AG04450 (cell line): ENCODE results near the gene IL1B. TPM values are rescaled to one million over a fixed set of nuclear protein-coding genes. Genes with fewer than 3 reads are reported as not detected.

ENCODE experiments used
- CTCF ChIA-PET: fragments of 300-600, 350-600 bp; formaldehyde crosslinking; extraction: SDS; loops from one replicate; lab custom pipeline; 2022; ENCODE audit warnings: antibody characterized with exemption, inconsistent platforms; lab: Charles Lee
- POLR2A ChIA-PET: fragments of 350-600 bp; formaldehyde crosslinking; extraction: SDS; loops from one replicate; lab custom pipeline; 2021; ENCODE audit warnings: antibody characterized with exemption, inconsistent platforms; lab: Yijun Ruan, JAX
- DNase-seq: peaks from one replicate; pipeline ENCODE4 v3.0.0-alpha.2; 2011; ENCODE audit warnings: low read depth, low spot score
- H3K27ac ChIP-seq: one replicate; pipeline ENCODE4 v1.5.1; 2012; ENCODE audit warnings: low read depth, low read length, control low read depth
- H3K27me3 ChIP-seq: one replicate; pipeline ENCODE4 v1.6.0; 2012; ENCODE audit warnings: low read length; ENCODE audit not compliant: control insufficient read depth, insufficient read depth
- H3K4me3 ChIP-seq: 2 replicates; pipeline ENCODE4 v1.5.1; 2011; ENCODE audit warnings: mild to moderate bottlenecking, low read depth, low read length, control low read depth
- H3K9me3 ChIP-seq: 2 replicates; pipeline ENCODE4 v1.5.1; 2012; ENCODE audit warnings: low read length; ENCODE audit not compliant: control insufficient read depth, insufficient read depth
- polyA plus RNA-seq: library from polyadenylated mRNA; depleted of rRNA; stranded (reverse); fragments of >200 nt; gene quantifications from 2 replicates; pipeline ENCODE4 v1.2.3, GENCODE V29; 2011
- TF ChIP-seq, protein P1 (sequence below): IDR thresholded peaks from 2 replicates; pipeline ENCODE4 v1.5.1; 2011; ENCODE audit warnings: low read depth, low read length, control low read depth, inconsistent platforms

IL1B gene
- polyA plus RNA-seq, 1 experiment = 2.3 TPM

DNA sequence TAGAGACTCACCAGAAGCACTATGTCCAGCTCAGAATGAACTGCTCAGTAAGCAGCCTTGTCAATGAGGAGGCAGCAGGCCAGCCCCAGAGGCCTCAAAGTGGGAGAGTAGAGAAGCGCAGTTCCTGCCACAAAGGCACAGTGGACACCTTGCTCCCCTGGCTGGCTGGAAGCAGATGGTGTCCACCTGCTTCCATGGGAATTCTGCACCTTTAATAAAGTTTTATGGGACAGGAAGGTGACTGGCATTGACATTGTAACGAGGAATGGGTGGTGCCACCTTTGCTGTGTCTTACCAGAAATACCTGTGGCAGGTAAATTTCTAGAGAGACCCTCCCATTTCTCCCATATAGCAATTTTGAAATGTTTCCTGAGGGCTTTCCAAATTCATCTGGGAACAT, 6.7 kb upstream of the IL1B start:
- ChIA-PET POLR2A (interaction anchor here (0.6 kb wide), 1 partner anchor 98 kb away, joined by 5 read pairs; no protein-coding TSS in a partner anchor), CTCF (no interaction called here)
- Histone ChIP-seq H3K9me3 (no peaks in the 10 kb centered on the region), H3K27me3 (no peaks in the 10 kb centered on the region), H3K27ac (no peak overlapping the region), H3K4me3 (no peak overlapping the region)
- TF ChIP-seq, protein P1, sequence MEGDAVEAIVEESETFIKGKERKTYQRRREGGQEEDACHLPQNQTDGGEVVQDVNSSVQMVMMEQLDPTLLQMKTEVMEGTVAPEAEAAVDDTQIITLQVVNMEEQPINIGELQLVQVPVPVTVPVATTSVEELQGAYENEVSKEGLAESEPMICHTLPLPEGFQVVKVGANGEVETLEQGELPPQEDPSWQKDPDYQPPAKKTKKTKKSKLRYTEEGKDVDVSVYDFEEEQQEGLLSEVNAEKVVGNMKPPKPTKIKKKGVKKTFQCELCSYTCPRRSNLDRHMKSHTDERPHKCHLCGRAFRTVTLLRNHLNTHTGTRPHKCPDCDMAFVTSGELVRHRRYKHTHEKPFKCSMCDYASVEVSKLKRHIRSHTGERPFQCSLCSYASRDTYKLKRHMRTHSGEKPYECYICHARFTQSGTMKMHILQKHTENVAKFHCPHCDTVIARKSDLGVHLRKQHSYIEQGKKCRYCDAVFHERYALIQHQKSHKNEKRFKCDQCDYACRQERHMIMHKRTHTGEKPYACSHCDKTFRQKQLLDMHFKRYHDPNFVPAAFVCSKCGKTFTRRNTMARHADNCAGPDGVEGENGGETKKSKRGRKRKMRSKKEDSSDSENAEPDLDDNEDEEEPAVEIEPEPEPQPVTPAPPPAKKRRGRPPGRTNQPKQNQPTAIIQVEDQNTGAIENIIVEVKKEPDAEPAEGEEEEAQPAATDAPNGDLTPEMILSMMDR = no peak
- no peak for DNase-seq

GRCh38 chr2:112841295-112842044, 4.9 kb upstream of the IL1B start:
- Histone ChIP-seq H3K27ac (no peak overlapping the region), H3K4me3 (no peak overlapping the region), H3K27me3 (no peaks in the 10 kb centered on the region), H3K9me3 (no peaks in the 10 kb centered on the region)
- TF ChIP-seq, protein P1 = no peak
- ChIA-PET POLR2A (no interaction called here), CTCF (interaction anchor here (0.6 to 1.2 kb wide), 2 partner anchors 28 to 93 kb away, joined by 3 to 4 read pairs; no protein-coding TSS in a partner anchor)
- DNase-seq = no peak

DNA sequence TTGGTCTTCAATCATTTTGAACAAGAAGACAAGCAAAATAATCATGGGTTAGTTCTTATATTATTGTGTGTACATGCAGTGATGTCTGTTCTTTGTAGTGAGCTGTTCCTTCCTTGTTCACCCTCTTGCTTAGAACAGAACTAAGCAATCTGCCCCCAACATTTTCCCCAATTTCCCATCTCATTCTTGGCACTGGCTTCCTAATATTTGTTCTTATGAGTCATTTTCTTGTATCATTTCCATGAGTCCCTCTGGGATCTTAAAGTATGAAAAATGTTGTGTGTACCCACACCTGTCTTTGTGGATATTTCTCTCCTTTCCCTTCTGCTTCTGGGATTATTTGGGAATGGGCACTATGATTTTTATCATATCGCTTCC, 3.5 kb upstream of the IL1B start:
- no peak for DNase-seq
- Histone ChIP-seq H3K9me3 (no peaks in the 10 kb centered on the region), H3K27ac (no peak overlapping the region), H3K27me3 (no peaks in the 10 kb centered on the region), H3K4me3 (no peak overlapping the region)
- TF ChIP-seq, protein P1 = no peak
- ChIA-PET CTCF (interaction anchor here (0.8 kb wide), 1 partner anchor 9 kb away, joined by 7 read pairs; no protein-coding TSS in a partner anchor), POLR2A (no interaction called here)

- CTCF ChIA-PET = interaction anchor here (0.5 to 0.8 kb wide), 2 partner anchors 8 to 102 kb away, joined by 3 to 7 read pairs; no protein-coding TSS in a partner anchor
- POLR2A ChIA-PET = no interaction called here
- DNase-seq = no peak
These were observed 3.0 kb upstream of the IL1B start for GRCh38 chr2:112839407-112840067.

More at GRCh38 chr2:112839407-112840067, 3.0 kb upstream of the IL1B start:
- TF ChIP-seq, protein P1 = no peak
- Histone ChIP-seq H3K27me3 (no peaks in the 10 kb centered on the region), H3K4me3 (no peak overlapping the region), H3K9me3 (no peaks in the 10 kb centered on the region), H3K27ac (no peak overlapping the region)
